Left cardiac atrium (tissue), 4 donors: ENCODE results near the gene CCDC33. TPM values are rescaled to one million over a fixed set of nuclear protein-coding genes. Genes with fewer than 3 reads are reported as not detected.

Source experiments
- ATAC-seq, 2 donors: fragments of 200-7000 bp; cut with Tn5 transposase; one replicate each; pipeline ENCODE4 v1.9.1; 2020; ENCODE audit warnings: mild to moderate bottlenecking in 2 of 2, moderate library complexity in 2 of 2
- DNase-seq: peaks from one replicate; pipeline ENCODE4 v3.0.0-alpha.2; 2020
- intact Hi-C, 2 donors: fragments of 100-400 bp; cut with DNase I; formaldehyde crosslinking; loops; one replicate each; pipeline versions ENCODE4 v1.14.1 to v1.15.1; 2022 to 2023
- total RNA-seq, 2 donors: library from RNA; stranded (reverse); fragmentation: NEBNext Ultra II Directional; extraction: Animal tissue kit (Norgen Biotek cat#: 25700); gene quantifications; one replicate each; pipeline ENCODE4 v1.2.1, GENCODE V29; 2021
- donor health status: DM: no; HTN: yes; CAD: no.
- donor health status: DM: no; HTN: yes; CAD: no; lungs with severe emphysema.
- donor health status: DM: yes; HTN: yes; CAD: no.
- donor health status: Dilated cardiomyopathy.

The CCDC33 gene
- total RNA-seq, 2 donors from 2014 or later: not detected

DNA sequence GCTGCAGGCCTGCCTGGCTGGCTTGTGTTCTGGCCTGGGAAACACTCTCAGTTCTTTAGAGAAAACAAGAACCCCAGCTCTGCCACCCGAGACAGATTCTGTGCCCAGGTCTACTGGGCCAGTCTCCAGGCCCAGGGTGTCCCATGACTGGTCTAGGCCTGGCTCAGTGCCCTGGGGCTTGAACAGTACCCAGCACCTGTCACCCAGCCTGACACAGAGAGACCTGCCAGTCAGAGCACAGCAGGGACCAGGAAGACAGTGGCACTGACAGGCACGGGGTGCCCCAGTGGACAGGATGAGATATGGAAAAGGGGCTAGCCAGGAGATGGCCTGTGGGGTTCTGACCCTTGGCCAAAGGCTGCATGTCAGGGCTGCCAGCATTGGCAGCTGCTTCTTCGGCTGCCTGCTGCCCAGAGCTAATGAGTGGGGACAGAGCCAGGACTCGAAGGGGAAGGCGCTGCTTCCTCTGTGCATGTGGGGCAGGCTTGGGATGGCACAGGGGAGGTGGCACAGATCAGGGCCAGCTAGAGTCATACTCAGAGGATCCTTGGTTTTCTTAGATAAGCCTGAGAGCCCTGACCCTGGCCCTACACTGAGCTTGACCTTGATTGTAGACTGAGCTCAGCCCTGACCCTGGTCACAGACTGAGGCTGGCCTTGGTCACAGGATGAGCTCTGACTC, 15.1 kb downstream of the CCDC33 start:
- DNase-seq (peak; percentile 79), ATAC-seq (peak; percentile 96 to 97)
- intact Hi-C loops: loop anchor here in 1 of 2 donors (5.0 kb wide), 1 partner anchor 84 kb away; no protein-coding TSS in a partner anchor

DNA sequence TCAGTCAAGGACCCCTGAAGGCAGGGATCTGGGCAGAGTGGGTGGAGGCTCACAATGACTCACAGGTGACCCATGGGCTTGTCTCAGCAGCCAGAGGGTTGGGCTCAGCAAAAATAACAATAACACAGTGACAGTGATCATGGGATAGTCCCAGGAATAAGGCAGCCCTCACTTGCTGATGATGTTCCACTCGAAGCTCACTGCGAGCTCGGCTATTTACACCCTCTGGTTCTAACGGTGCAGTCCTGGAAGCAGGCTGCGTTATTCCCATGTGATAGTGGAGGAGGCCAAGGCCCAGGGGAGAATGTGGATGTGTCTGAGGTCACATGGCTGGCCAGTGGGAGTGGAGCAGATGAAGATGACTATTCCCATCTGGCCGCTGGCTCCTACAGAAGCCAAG, 16.2 kb downstream of the CCDC33 start:
- DNase-seq: no peak
- intact Hi-C loops: loop anchor here in 1 of 2 donors (5.0 kb wide), 1 partner anchor 85 kb away; no protein-coding TSS in a partner anchor
- ATAC-seq: peak in 1 of 2 donors; percentile 11

DNA sequence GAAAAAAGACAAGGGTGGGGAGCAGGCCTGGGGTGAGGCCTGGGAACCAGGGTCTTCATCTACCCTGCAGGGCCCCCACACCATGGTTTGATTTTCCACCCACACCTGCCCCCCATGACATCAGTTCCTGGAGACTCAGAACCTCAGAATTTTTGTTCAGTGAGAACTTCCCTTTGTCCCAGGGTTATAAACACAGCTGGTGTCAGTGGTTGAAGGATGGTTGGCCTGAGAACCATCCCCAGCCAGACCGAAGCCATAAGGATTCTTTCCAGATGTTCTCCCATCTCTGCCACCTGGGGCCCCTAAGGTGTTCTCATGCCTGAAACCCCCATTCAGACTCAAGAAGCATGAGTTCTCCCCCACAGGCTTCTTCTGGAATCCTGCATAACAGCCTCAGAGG, 16.6 kb downstream of the CCDC33 start:
- intact Hi-C loops: loop anchor here in 1 of 2 donors (5.0 kb wide), 1 partner anchor 85 kb away; no protein-coding TSS in a partner anchor
- DNase-seq: no peak
- no peak for ATAC-seq

DNA sequence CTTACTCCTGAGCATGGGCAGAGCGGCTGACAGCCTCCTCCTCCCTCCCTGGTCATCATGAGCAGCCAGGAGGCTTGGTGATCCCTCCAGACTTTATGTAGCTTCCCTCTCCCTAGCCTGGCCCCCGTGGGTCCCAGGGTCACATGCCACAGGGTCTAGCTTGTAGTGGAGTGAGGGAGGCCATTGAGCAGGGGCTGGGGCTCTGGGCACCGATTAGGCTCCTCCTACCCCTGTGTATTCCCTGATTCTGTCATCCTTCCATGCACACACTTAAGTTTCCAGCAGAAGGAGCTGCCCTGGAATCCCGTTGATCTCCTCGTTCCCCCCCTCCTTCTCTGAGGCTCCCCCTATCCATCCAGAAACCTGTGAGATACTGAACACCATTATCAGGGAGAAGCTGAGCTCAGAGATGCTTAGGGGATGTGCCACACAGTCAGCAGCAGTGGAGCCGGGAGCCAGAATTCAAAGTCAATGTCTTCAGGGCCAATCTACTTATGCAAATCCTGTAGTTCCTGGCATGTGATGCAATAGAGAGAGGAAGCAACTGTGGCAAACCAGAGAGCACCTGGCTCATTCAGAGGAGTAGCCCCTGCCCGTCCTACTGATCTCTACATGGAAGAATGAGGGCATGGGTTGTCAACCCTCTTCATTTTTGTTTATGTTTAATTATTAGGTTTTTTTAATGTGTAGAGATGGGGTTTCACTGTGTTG, 17.2 kb downstream of the CCDC33 start:
- intact Hi-C loops: loop anchor here in 1 of 2 donors (5.0 kb wide), 1 partner anchor 86 kb away; no protein-coding TSS in a partner anchor
- no peak for DNase-seq
- no peak for ATAC-seq

DNA sequence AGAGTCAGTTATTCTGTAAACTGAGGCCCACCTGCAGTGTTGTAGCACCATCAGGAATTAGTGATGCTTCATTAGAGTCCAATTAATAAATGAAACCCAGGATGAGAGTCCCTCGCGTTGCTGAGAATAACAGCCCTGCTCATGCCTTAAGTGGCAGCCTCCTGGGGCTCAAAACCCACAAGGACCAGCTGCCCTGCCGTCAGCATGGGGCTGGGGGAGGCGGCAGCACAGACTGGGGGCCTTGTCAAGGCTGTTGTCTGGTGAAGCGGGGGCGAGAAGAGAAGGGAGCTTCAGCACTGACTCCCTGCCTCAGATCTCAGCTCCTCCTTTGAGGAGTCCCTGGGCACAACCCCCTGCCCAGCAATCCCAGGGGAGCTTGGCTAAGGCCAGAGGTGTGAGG, 21.0 kb downstream of the CCDC33 start:
- intact Hi-C loops: no loop called here
- ATAC-seq: no peak
- no peak for DNase-seq

DNA sequence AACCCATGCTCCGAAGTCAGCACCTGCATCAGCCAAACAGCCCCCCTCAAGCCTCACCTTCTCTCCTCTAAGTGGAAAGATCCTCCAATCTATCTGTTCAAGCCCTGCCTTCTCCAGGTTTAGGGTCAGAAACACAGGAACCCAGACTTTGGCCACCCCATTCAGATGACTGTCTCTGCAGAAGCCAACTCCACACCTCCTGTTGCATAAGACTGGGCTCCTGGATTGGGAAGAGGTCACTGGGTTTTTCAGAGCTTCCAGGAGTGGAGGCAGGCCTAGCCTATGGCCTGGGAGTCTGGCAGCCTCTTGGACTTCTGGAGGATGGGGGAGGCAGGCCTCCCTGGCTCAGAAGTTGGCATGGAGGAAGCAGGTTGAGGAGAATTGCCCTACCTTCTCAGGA, 21.5 kb downstream of the CCDC33 start:
- DNase-seq: no peak
- ATAC-seq: no peak
- intact Hi-C loops: no loop called here

DNA sequence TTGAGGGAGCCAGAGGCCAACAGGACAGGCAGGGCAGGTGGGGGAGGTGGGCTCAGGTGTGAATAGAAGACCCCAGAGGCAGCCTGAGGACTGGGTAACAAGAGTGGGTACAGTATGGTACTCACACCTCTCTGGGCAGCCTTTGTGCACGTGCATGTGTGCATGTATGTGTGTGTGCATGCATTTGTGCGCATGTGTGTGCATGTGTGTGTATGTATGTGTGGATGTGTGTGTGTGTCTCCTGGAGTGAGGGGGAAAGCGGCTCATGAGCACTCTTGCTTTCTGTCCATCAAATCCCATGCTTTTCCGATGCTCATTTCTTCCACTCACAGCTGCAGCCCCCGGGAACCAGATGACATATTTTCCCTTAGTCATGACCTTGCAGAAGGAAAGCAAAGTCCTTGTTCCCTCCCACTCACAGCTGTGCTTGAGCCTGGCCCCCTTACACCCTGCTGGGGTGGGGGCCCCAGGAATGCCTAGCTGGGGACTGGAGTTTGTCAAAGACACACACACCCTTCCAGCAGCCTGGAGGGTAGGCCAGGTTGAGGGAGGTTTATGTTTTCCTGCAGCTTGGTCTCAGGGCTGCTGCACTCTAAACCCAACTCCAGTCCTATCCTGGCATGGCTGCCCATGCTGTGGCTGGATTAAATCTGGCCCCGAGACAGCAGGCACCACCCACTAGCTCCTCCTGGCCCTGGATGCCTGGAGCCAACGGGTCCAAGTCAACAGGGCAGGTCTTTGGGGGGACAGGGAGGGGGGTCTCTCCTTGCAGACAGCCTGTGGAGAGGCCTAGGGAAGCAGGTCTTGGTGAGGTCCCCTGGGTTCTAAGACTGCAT, 22.5 kb downstream of the CCDC33 start:
- DNase-seq (no peak), ATAC-seq (no peak)
- intact Hi-C loops: no loop called here

DNA sequence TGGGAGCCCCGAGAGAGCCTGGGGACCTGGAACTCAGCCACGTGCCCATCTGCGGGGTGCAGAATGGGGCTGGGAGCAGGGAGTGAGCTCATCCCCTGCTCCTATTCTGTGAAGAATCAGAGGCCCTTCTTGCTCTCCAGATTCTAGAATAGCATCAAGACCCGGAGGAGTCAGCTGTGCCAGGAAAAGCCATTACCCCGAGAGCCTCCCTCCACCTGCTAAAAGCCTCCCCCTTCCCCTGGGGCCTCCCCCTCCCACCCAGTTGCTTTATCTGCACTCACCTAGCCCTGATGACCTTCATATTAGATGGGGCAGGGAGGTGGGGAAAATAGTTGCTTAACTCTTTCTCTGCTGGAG, 23.1 kb downstream of the CCDC33 start:
- ATAC-seq (no peak), DNase-seq (no peak)
- intact Hi-C loops: no loop called here

DNA sequence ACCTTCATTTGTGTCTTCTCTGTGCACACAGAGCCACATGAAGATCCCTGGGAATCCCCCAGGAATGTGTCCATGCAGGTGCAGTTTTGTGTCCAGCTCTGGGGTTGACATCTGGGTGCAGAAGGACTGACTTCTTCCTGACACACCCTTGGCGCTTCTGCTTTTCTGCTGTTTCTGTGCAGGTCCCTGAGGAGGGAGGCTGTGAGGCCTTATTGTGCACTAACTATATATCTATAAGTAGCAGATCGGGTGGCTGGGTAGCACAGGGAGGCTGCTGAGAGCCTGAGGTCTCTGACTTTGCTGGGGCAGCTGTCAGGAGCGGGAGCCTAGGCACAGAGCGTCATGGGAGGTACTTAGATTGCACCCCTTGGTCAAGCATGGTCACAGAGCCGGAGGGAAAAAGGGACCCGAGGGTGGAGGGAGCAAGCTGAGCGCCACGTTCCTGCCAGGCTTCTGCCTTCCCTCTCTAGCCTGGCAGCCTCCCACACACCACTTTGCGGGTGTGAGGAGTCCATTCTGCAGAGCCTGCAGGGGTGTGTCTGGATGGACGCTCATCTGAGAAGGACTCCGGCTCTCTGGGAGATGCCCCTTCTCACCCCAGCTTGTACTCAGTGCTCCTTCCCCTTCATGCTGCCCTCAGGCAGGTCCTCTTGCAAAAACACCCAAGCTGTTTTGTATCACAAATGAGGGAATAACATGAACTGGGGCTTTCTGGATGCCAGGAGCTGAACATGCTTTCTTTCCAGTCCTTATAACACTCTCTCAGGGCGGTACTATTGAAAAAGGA, 23.9 kb downstream of the CCDC33 start:
- intact Hi-C loops: no loop called here
- ATAC-seq (no peak), DNase-seq (no peak)

DNA sequence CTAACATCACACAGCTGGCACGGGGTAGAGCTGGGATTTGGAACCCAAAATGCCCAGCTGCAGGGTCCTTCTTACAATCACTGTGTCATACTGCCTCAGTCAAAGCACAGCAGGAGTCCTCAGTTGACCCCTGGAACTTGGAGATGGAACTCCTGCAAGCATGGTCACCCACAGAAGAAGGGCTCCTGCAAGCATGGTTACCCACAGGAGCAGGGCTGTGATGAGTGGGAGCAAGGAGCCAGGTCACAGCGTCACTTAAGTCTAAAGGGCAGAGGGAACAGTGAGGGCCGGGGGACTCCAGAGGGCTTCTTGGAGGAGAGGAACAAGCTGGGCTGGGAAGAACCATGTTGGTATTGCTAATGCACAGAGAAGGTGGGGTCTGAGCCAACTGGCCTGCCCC, 24.9 kb downstream of the CCDC33 start:
- intact Hi-C loops: no loop called here

DNA sequence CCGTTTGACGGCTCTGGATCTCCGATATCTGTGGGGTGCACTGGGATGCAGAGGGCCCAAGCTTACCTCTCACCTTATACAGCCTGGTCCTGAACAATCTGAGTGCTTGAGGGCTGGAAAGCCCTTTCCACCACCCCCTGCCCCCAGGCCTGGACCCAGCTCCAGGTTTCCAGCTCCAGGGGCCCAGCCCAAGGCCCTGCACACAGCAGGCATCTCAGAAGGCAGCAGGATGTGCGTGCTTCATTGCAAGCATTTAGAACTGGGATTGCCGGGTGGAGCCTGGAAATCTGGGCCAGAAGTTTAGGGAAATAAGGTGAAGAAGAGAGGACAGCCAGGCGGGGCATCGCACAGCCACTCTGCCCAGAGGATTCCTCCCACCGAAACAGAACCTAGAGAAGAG, 25.6 kb downstream of the CCDC33 start:
- intact Hi-C loops: no loop called here
- DNase-seq (no peak), ATAC-seq (no peak)

More for the DNA sequence above, 24.9 kb downstream of the CCDC33 start:
- ATAC-seq (no peak), DNase-seq (no peak)

DNA sequence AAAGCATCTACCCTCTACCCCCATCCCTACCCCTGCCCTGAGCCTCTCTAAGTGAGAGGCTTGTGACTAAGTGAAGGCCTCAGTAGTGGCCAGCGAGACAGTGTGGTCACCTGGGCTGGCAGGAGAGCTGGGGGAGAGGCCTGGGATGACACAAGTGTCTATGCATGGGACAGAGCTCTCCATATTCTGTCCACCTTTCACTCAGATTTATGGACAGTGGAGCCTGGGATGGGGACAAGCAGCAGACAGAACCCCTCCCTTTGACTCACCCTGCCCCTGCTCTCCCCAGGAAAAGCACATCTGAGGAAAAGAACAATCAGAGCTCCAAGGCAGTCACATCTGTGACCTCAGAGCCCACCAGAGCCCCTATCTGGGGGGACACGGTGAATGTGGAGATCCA, 26.0 kb downstream of the CCDC33 start:
- intact Hi-C loops: no loop called here
- ATAC-seq: no peak

DNA sequence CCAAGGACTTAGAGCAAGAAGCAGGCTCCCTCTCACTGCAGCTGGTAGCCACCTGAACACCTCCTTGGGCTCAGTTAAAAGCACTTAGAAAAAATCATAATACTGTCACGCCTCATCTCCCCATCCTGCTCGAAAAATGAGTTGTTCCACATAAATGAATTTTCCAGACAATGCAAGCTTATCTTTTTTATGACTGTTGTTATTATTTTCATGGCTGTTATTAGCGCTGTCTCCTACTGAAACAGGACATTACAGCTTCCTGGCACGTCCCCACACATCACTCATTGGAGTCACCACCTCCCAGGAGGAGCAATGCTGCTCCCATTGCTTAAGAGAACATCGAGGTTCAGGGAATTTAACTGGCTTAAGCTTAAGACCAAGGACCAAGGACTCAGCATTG, 26.5 kb downstream of the CCDC33 start:
- intact Hi-C loops: no loop called here
- DNase-seq (no peak), ATAC-seq (no peak)

More for the DNA sequence above, 26.0 kb downstream of the CCDC33 start:
- no peak for DNase-seq

DNA sequence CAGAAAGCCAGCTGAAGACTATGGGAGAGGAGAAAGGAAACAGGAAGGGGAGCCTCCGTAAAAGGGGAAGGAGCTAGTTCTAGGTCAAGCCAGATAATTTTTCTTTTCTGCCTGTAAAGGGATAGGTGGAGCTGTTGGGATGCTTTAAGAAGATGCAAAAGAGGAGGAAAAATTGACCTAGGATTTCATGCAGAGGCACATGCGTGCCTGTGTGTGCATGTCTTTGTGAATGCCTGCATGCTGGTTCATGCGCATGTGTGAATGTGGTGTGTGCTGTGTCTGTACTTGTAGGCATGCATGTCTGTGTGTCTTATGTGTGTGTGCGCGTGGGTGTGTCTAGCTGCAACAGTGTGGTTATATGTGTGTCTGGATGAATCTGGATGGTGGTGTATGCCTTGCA, 27.3 kb downstream of the CCDC33 start:
- DNase-seq: no peak
- intact Hi-C loops: no loop called here
- ATAC-seq: no peak

DNA sequence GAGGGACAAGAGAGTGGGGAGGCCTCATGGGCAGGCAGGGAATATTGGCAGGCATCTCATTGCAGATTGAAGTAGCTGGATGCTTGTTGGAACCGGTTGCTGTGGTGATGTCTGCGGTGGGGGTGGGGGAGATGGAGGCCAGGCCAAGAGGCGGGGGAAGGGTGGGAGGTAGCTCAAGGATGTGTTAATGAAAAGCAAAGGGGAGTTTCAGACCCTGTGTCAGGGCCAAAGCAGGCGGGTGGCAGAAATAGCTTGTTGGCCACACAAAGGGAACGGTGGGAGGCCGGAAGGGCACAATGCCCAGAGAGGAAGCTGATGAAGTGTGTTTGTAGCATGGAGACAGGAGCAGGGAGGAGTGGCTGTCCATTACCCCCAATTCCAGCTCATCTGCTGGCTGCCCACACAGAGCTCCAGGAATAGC, 28.0 kb downstream of the CCDC33 start:
- DNase-seq: no peak
- ATAC-seq: no peak
- intact Hi-C loops: no loop called here

DNA sequence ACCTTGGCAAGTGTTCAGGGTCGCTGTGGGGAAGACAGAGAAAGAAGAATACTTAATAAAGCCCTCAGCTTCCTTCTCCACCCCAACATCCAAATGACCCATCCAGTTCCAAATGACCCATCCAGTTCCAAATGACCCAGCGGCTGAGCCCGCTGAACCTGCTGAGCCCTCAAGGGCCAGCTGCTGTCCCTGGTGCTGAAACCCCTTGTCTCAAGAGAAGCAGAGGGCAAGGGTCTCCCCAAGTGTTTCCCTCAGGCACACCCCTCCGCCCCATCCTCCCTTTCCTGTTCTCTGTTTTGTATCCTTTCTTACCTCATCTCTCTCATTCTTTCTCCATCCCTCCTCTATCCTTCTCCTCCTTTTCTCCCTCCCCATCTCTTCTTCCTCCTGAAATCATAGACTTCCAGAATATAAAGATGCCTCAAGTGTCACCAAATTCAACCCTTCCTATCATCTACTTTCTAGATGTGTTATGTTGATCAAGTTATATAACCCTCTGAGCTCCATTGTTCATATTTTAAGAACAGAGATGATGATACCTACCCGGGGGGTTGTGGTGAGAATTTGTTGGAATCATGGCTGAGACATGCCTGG, 29.0 kb downstream of the CCDC33 start:
- intact Hi-C loops: no loop called here
- ATAC-seq (no peak), DNase-seq (peak; percentile 60)

DNA sequence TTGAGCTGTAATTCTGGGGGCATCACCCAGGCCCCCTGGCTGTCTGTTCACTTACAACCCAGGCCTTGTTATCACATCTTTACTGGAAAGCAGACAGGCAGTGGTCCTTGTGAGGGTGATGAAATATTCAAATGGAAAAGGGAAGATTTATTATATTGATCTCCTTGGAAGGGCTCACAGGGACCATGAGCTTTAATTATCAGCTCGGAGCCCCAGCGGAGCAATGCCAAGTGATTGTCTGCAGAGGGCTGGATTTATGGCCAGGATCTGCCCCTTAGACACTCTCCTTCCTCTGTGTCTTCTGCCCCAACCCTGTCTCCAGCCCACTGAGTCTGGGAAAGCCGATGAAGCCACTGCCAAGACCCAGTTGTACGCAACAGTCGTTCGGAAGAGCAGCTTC, 31.9 kb downstream of the CCDC33 start:
- intact Hi-C loops: no loop called here
- DNase-seq (no peak), ATAC-seq (no peak)

DNA sequence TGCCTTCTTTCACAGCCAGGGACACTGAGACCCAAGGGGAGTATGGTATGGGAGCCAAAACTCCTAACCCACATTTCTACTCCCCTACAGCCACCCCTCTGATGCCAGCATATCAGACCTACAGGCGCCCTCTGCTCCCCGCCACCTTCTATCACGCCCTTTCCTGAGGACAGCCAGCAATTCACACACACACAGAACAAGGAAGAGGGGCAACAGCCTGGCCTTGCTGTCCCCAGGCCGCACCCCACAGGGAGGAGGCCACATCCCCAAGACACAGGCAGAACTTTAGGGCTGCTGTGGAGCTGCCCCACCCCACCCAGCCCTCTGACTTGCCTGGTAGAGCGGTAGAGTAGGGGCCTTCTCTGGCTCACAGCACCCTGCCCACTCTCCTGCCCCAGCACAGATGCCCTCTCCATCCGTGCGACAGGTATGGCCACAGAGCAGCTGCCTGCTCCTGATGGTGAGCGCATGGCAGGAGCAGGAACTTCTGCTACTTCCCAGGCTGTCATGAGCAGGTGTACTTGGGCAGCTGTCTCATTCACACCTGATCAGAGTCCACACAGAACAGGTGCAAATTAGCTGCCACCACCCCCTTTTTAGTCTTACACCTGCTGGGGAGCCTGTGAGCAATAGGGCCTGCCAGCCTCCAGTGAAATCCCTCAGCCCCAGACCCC, 33.4 kb downstream of the CCDC33 start:
- ATAC-seq (no peak), DNase-seq (no peak)
- intact Hi-C loops: no loop called here
